K562 (cell line): ENCODE measurements around the gene IRX2.

Source experiments
- CREB1 ChIP-seq, 2 experiments: sonication (generic) in 1 of 2; formaldehyde crosslinking in 1 of 2; IDR thresholded peaks; 2 replicates each; pipeline versions ENCODE4 v1.6.1 to v1.8.0; 2012 to 2022; ENCODE audit warnings: inconsistent platforms in 1 of 2, mild to moderate bottlenecking in 1 of 2, missing genetic modification reagents in 1 of 2, moderate library complexity in 1 of 2
- CTCF ChIP-seq, 3 experiments: IDR thresholded peaks in 2 of 3; conservative IDR thresholded peaks in 1 of 3; 2 replicates each; pipeline ENCODE4 v1.5.1; 2011 to 2012; ENCODE audit warnings: low read length in 3 of 3, mild to moderate bottlenecking in 3 of 3, control low read depth in 2 of 3, improper control_type of control experiment in 1 of 3, inconsistent platforms in 1 of 3, low read depth in 1 of 3, mixed read lengths in 1 of 3, moderate library complexity in 1 of 3; ENCODE audit not compliant: insufficient read depth in 2 of 3
- DACH1 ChIP-seq: fragments of 450-650 bp; IDR thresholded peaks from 2 replicates; pipeline ENCODE4 v1.6.1; 2018; ENCODE audit not compliant: partially characterized antibody
- FOXK1 ChIP-seq: sonication (generic); formaldehyde crosslinking; IDR thresholded peaks from 2 replicates; pipeline ENCODE4 v1.8.0; 2022; ENCODE audit warnings: missing genetic modification reagents, mild to moderate bottlenecking, borderline replicate concordance
- NFE2 ChIP-seq: IDR thresholded peaks from 2 replicates; pipeline ENCODE4 v1.6.1; 2014; ENCODE audit warnings: antibody characterized with exemption, low read depth
- PTRF ChIP-seq: fragments of 450-650 bp; IDR thresholded peaks from 2 replicates; pipeline ENCODE4 v1.6.1; 2016; ENCODE audit warnings: mild to moderate bottlenecking, missing genetic modification characterization, missing compliant biosample characterization
- ZBTB17 ChIP-seq: fragments of 450-650 bp; formaldehyde crosslinking; IDR thresholded peaks from 2 replicates; pipeline ENCODE4 v1.4.0; 2020; ENCODE audit warnings: mild to moderate bottlenecking
- ZFX ChIP-seq: sonication (generic); formaldehyde crosslinking; IDR thresholded peaks from 2 replicates; pipeline ENCODE4 v1.8.0; 2022; ENCODE audit warnings: mild to moderate bottlenecking, missing genetic modification reagents, moderate library complexity

- TF ChIP-seq ZFX (no peak), CTCF (IDR thresholded peaks at IDR 0.05 in 2 of 3, conservative IDR thresholded peaks at IDR 0.05 in 1 of 3; ENCODE audit: insufficient read depth in 2 of 3, low read depth in 1 of 3, low read length in 3 of 3) (no peak), NFE2 (no peak), ZBTB17 (no peak), CREB1 (IDR thresholded peaks at IDR 0.05) (no peak), CREB1 (CRISPR knock-in tag; IDR thresholded peaks at IDR 0.05) (no peak), PTRF (tag) (no peak), DACH1 (no peak), FOXK1 (no peak)
Measured at GRCh38 chr5:2757563-2758351, 6.3 kb upstream of the IRX2 start.
